HEK293 (cell line): ENCODE data around the gene TREX2.

Experiments
- ATF2 ChIP-seq: fragments of 450-650 bp; formaldehyde crosslinking; IDR thresholded peaks from 2 replicates; pipeline ENCODE4 v1.5.1; 2016; ENCODE audit warnings: missing biosample characterization, missing genetic modification characterization, low read depth
- MEIS1 ChIP-seq: sonication (generic); formaldehyde crosslinking; IDR thresholded peaks from 2 replicates; pipeline ENCODE4 v1.8.1; 2022; ENCODE audit warnings: missing genetic modification reagents, mild to moderate bottlenecking, borderline replicate concordance
- REST ChIP-seq: fragments of 450-650 bp; formaldehyde crosslinking; IDR thresholded peaks from 2 replicates; pipeline ENCODE4 v1.5.1; 2016; ENCODE audit warnings: missing biosample characterization, missing genetic modification characterization
- ZNF529 ChIP-seq: fragments of 450-650 bp; formaldehyde crosslinking; IDR thresholded peaks from 2 replicates; pipeline ENCODE4 v1.5.1; 2017; ENCODE audit warnings: missing genetic modification characterization, missing biosample characterization; ENCODE audit not compliant: insufficient replicate concordance
- ZNF670 ChIP-seq: fragments of 450-650 bp; formaldehyde crosslinking; IDR thresholded peaks from 2 replicates; pipeline ENCODE4 v1.5.1; 2016; ENCODE audit warnings: missing biosample characterization, missing genetic modification characterization, low read depth

- TF ChIP-seq ZNF670 (tag by site-specific recombination) (no peak), REST (no peak), ZNF529 (tag by site-specific recombination) (no peak), ATF2 (no peak), MEIS1 (CRISPR knock-in tag) (no peak)
Measured at GRCh38 chrX:153477364-153477857, 31.6 kb upstream of the TREX2 start.
